ENCODE measurements around the gene FAM76A. TPM values are rescaled to one million over a fixed set of nuclear protein-coding genes. Genes with fewer than 3 reads are reported as not detected.

The FAM76A gene
- polyA plus RNA-seq, 1 donor (not counting 4 experiments of a cell fraction or from before 2014, with no cell fraction given): 13.5 TPM

DNA sequence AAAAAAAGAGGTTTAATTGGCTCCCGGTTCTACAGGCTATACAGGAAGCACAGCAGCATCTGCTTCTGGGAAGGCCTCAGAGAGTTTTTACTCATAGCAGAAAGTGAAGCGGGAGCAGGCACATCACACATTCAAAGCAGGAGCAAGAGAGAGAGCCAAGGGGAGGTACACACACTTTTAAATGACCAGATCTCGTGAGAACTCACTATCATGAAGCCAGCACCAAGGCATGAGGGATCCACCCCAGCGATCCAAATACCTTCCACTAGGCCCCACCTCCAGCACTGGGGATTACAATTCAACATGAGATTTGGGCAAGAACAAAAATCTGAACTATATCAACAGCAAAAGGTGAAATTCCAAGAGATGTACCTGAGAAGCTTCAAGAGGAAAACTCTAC lies 20.8 kb upstream of the FAM76A start:
- no peak overlapping the region for H3K4me3 ChIP-seq (ENCODE audit: control insufficient read depth in 2 of 3, extremely low read depth in 1 of 3, insufficient read depth in 2 of 3, low read depth in 1 of 3, low read length in 3 of 3)
- no peak for FAIRE-seq
- H3K27ac ChIP-seq (ENCODE audit: control insufficient read depth, insufficient read depth, low read length): no peak overlapping the region
- no peak for DNase-seq (ENCODE audit: low read depth, low spot score)
- no peak overlapping the region for H3K9ac ChIP-seq (ENCODE audit: control insufficient read depth, extremely low read depth, insufficient read depth, low read length)
- no peaks in the 10 kb centered on the region for H3K79me2 ChIP-seq (ENCODE audit: control insufficient read depth, insufficient read depth, low read length)
- H3K9me1 ChIP-seq (ENCODE audit: control insufficient read depth, extremely low read depth, insufficient read depth, low read length): no peaks in the 10 kb centered on the region
- no peak for TF ChIP-seq CTCF (optimal IDR thresholded peaks at IDR 0.05 in 1 of 3, IDR thresholded peaks at IDR 0.05 in 1 of 3, conservative IDR thresholded peaks at IDR 0.05 in 1 of 3; ENCODE audit: extremely low read depth in 1 of 3, insufficient read depth in 2 of 3, low read length in 3 of 3)
- H3K4me1 ChIP-seq (ENCODE audit: control insufficient read depth, extremely low read depth, insufficient read depth, low read length): no peaks in the 10 kb centered on the region
- no peaks in the 10 kb centered on the region for H3K36me3 ChIP-seq (ENCODE audit: control insufficient read depth in 2 of 2, extremely low read depth in 1 of 2, insufficient read depth in 2 of 2, low read length in 2 of 2)
- H3K9me3 ChIP-seq (ENCODE audit: control insufficient read depth, low read depth, low read length): no peaks in the 10 kb centered on the region
- dilution Hi-C loops (cut with MboI; ENCODE audit: extremely low pct_ligation_motif_present, low sequenced_read_pairs): no loop called here
- H3K4me2 ChIP-seq (ENCODE audit: control insufficient read depth, extremely low read depth, insufficient read depth, low read depth, low read length): no peak overlapping the region
- no peak overlapping the region for H2AFZ ChIP-seq (ENCODE audit: control insufficient read depth, low read length)
- H4K20me1 ChIP-seq (ENCODE audit: control insufficient read depth, extremely low read depth, insufficient read depth, low read length): no peaks in the 10 kb centered on the region
- H3K27me3 ChIP-seq (ENCODE audit: control insufficient read depth, extremely low read depth, insufficient read depth, low read length): no peaks in the 10 kb centered on the region

GRCh38 chr1:27705545-27705944 lies 20.2 kb upstream of the FAM76A start:
- dilution Hi-C loops (cut with MboI; ENCODE audit: extremely low pct_ligation_motif_present, low sequenced_read_pairs): no loop called here
- no peaks in the 10 kb centered on the region for H3K36me3 ChIP-seq (ENCODE audit: control insufficient read depth in 2 of 2, extremely low read depth in 1 of 2, insufficient read depth in 2 of 2, low read length in 2 of 2)
- TF ChIP-seq EZH2 (IDR thresholded peaks at IDR 0.05; ENCODE audit: low read length): no peak
- TF ChIP-seq CTCF (optimal IDR thresholded peaks at IDR 0.05 in 1 of 3, IDR thresholded peaks at IDR 0.05 in 1 of 3, conservative IDR thresholded peaks at IDR 0.05 in 1 of 3; ENCODE audit: extremely low read depth in 1 of 3, insufficient read depth in 2 of 3, low read length in 3 of 3): no peak
- no peak overlapping the region for H3K27ac ChIP-seq (ENCODE audit: control insufficient read depth, insufficient read depth, low read length)
- no peaks in the 10 kb centered on the region for H3K27me3 ChIP-seq (ENCODE audit: control insufficient read depth, extremely low read depth, insufficient read depth, low read length)
- DNase-seq (ENCODE audit: low read depth, low spot score): no peak
- H3K9me1 ChIP-seq (ENCODE audit: control insufficient read depth, extremely low read depth, insufficient read depth, low read length): no peaks in the 10 kb centered on the region
- no peak for FAIRE-seq
- H3K4me1 ChIP-seq (ENCODE audit: control insufficient read depth, extremely low read depth, insufficient read depth, low read length): no peaks in the 10 kb centered on the region
- H4K20me1 ChIP-seq (ENCODE audit: control insufficient read depth, extremely low read depth, insufficient read depth, low read length): no peaks in the 10 kb centered on the region
- no peaks in the 10 kb centered on the region for H3K79me2 ChIP-seq (ENCODE audit: control insufficient read depth, insufficient read depth, low read length)
- no peak overlapping the region for H3K9ac ChIP-seq (ENCODE audit: control insufficient read depth, extremely low read depth, insufficient read depth, low read length)
- H3K9me3 ChIP-seq (ENCODE audit: control insufficient read depth, low read depth, low read length): no peaks in the 10 kb centered on the region
- H3K4me3 ChIP-seq (ENCODE audit: control insufficient read depth in 2 of 3, extremely low read depth in 1 of 3, insufficient read depth in 2 of 3, low read depth in 1 of 3, low read length in 3 of 3): no peak overlapping the region
- no peak overlapping the region for H3K4me2 ChIP-seq (ENCODE audit: control insufficient read depth, extremely low read depth, insufficient read depth, low read depth, low read length)
- H2AFZ ChIP-seq (ENCODE audit: control insufficient read depth, low read length): no peak overlapping the region
